ENCODE results near the gene LHFPL2. TPM values are rescaled to one million over a fixed set of nuclear protein-coding genes. Genes with fewer than 3 reads are reported as not detected.
A peak's percentile ranks its signal among the peaks of the same experiment; 100 is the strongest.
"Not testable (repeated sequence)": the region's sequence is repeated elsewhere in the genome, so short reads cannot be mapped to it uniquely, and the experiment has no call there.

Gene LHFPL2
- total RNA-seq (10 to 100 TPM; 42.8 to 48.6 TPM), polyA plus RNA-seq (ENCODE audit: insufficient read depth, low read depth, low replicate concordance) (24.8 TPM)
- long read RNA-seq, donor 1, full-length matches to known transcripts: 9 of 15 reads
- long read RNA-seq, donor 1, partial matches to known transcripts: 6 of 15 reads
- long read RNA-seq, donor 1, other reads (novel, unspliced or antisense): 0 of 15 reads
- long read RNA-seq, donor 2, full-length matches to known transcripts: 3 of 9 reads
- long read RNA-seq, donor 2, partial matches to known transcripts: 6 of 9 reads
- long read RNA-seq, donor 2, other reads (novel, unspliced or antisense): 0 of 9 reads

- Histone ChIP-seq H3K4me3 (peak within 1 kb of the TSS; percentile 78 to 83), H3K36me3 (ENCODE audit: low read depth, missing control alignments) (no peaks in the 10 kb centered on the region), H3K27ac (peak within 1 kb of the TSS; percentile 96 to 98), H3K4me1 (peaks cover 41% of the 10 kb centered on the region), H3K27me3 (no peaks in the 10 kb centered on the region), H3K9me3 (no peaks in the 10 kb centered on the region)
- intact Hi-C loops (cut with DNase I; ENCODE audit: low total_unique reads): no loop called here
- 0 to 1% methylated on average over 5 to 58 of the region's 112 CpGs for WGBS, 2 donors
- TF ChIP-seq POLR2A (IDR thresholded peaks at IDR 0.05): no peak
- no peak for TF ChIP-seq CTCF (IDR thresholded peaks at IDR 0.05)
- peak; percentile 80 for DNase-seq
These were observed at the start of gene LHFPL2 for GRCh38 chr5:78648359-78649210. TSS of gene LHFPL2 (minus strand) at chr5:78648772. CDS start at chr5:78510213, 138,559 bp downstream.

GRCh38 chr5:78696637-78697036 lies 48.1 kb upstream of the LHFPL2 start:
- Histone ChIP-seq H3K27me3 (no peaks in the 10 kb centered on the region), H3K27ac (no peak overlapping the region), H3K9me3 (no peaks in the 10 kb centered on the region), H3K4me1 (peaks cover 5% of the 10 kb centered on the region), H3K4me3 (no peak overlapping the region), H3K36me3 (ENCODE audit: low read depth, missing control alignments) (no peaks in the 10 kb centered on the region)
- TF ChIP-seq POLR2A (IDR thresholded peaks at IDR 0.05): no peak
- no peak for TF ChIP-seq CTCF (IDR thresholded peaks at IDR 0.05)
- intact Hi-C loops (cut with DNase I; ENCODE audit: low total_unique reads): no loop called here
- no peak for DNase-seq

- intact Hi-C loops (cut with DNase I; ENCODE audit: low total_unique reads); H3K4me1 ChIP-seq; H3K4me3 ChIP-seq; H3K36me3 ChIP-seq (ENCODE audit: low read depth, missing control alignments); H3K9me3 ChIP-seq; DNase-seq; H3K27me3 ChIP-seq; H3K27ac ChIP-seq: not testable (repeated sequence)
- WGBS, 2 donors: 85 to 88% methylated on average over 4 of the region's 4 CpGs
These were observed 47.5 kb upstream of the LHFPL2 start for GRCh38 chr5:78696052-78696451.

- Histone ChIP-seq H3K27ac (no peak overlapping the region), H3K9me3 (no peaks in the 10 kb centered on the region), H3K4me3 (no peak overlapping the region), H3K27me3 (no peaks in the 10 kb centered on the region), H3K36me3 (ENCODE audit: low read depth, missing control alignments) (no peaks in the 10 kb centered on the region), H3K4me1 (peaks cover 15% of the 10 kb centered on the region)
- DNase-seq: no peak
- TF ChIP-seq POLR2A (IDR thresholded peaks at IDR 0.05) (no peak), CTCF (IDR thresholded peaks at IDR 0.05) (no peak)
- intact Hi-C loops (cut with DNase I; ENCODE audit: low total_unique reads): no loop called here
These were observed 44.8 kb upstream of the LHFPL2 start for GRCh38 chr5:78693339-78693738.

GRCh38 chr5:78691084-78691960 lies 42.8 kb upstream of the LHFPL2 start:
- WGBS, 2 donors: 66 to 71% methylated on average over 2 of the region's 2 CpGs

More at GRCh38 chr5:78691084-78691960, 42.8 kb upstream of the LHFPL2 start:
- intact Hi-C loops (cut with DNase I; ENCODE audit: low total_unique reads): no loop called here
- Histone ChIP-seq H3K36me3 (ENCODE audit: low read depth, missing control alignments) (no peaks in the 10 kb centered on the region), H3K4me3 (no peak overlapping the region), H3K27ac (peak overlapping the region; percentile 35 to 39), H3K9me3 (no peaks in the 10 kb centered on the region), H3K27me3 (no peaks in the 10 kb centered on the region), H3K4me1 (peaks cover 15% of the 10 kb centered on the region)
- TF ChIP-seq CTCF (IDR thresholded peaks at IDR 0.05): no peak
- TF ChIP-seq POLR2A (IDR thresholded peaks at IDR 0.05): no peak
- DNase-seq: no peak

Data from testis (tissue), 5 donors.